ENCODE measurements around the gene MRPL2. TPM values are rescaled to one million over a fixed set of nuclear protein-coding genes. Genes with fewer than 3 reads are reported as not detected.

MRPL2 gene
- polyA plus RNA-seq, 3 donors, result 23.9 to 26.9 (median 26.3) TPM

- Histone ChIP-seq H3K27ac (ENCODE audit: low read depth in 1 of 2, low read length in 2 of 2) (no peak overlapping the region), H2AFZ (ENCODE audit: insufficient read depth, low read depth, low read length, poor library complexity, severe bottlenecking) (no peak overlapping the region), H3K4me3 (replicated peaks in 1 of 3; ENCODE audit: low read depth in 2 of 3, low read length in 3 of 3) (no peak overlapping the region), H3K9me3 (replicated peaks in 1 of 2; ENCODE audit: control insufficient read depth in 1 of 2, insufficient read depth in 1 of 2, low read length in 2 of 2) (no peaks in the 10 kb centered on the region), H3K9ac (ENCODE audit: insufficient read depth, low read length, poor library complexity, severe bottlenecking) (no peak overlapping the region), H3K4me2 (replicated peaks; ENCODE audit: extremely low read depth, low read length, poor library complexity, severe bottlenecking) (no peak overlapping the region), H3K27me3 (ENCODE audit: control insufficient read depth in 2 of 2, insufficient read depth in 2 of 2, low read length in 2 of 2) (no peaks in the 10 kb centered on the region), H3K36me3 (replicated peaks in 1 of 2; ENCODE audit: control insufficient read depth in 1 of 2, insufficient read depth in 2 of 2, low read length in 2 of 2) (no peaks in the 10 kb centered on the region), H4K20me1 (ENCODE audit: insufficient read depth, low read length) (no peaks in the 10 kb centered on the region), H3K4me1 (ENCODE audit: control insufficient read depth in 1 of 2, insufficient read depth in 2 of 2, low read length in 2 of 2) (peaks cover 0 to 8% of the 10 kb centered on the region in 2 donors), H3K79me2 (ENCODE audit: insufficient read depth, low read length) (no peaks in the 10 kb centered on the region)
- 37% methylated on average over 2 of the region's 5 CpGs for WGBS (ENCODE audit: insufficient coverage)
- DNase-seq, result no peak
- TF ChIP-seq CTCF (IDR thresholded peaks at IDR 0.05), result no peak
- Mint-ChIP-seq H3K36me3 (no peaks in the 10 kb centered on the region), H3K4me3 (no peak overlapping the region), H3K4me1 (peaks cover 19% of the 10 kb centered on the region), H3K27ac (no peak overlapping the region), H3K27me3 (ENCODE audit: low read depth in 3 of 3) (peaks cover 0 to 2% (median 1%) of the 10 kb centered on the region in 3 donors), H3K9me3 (no peaks in the 10 kb centered on the region)
- intact Hi-C loops (cut with micrococcal nuclease), result no loop called here
Observed at GRCh38 chr6:43091020-43091419, 31.8 kb upstream of the MRPL2 start.

GRCh38 chr6:43090559-43090956, 31.3 kb upstream of the MRPL2 start:
- H3K27me3 ChIP-seq (ENCODE audit: control insufficient read depth in 2 of 2, insufficient read depth in 2 of 2, low read length in 2 of 2), result no peaks in the 10 kb centered on the region
- H3K9me3 Mint-ChIP-seq, result no peaks in the 10 kb centered on the region
- no peaks in the 10 kb centered on the region for H3K36me3 ChIP-seq (replicated peaks in 1 of 2; ENCODE audit: control insufficient read depth in 1 of 2, insufficient read depth in 2 of 2, low read length in 2 of 2)
- no peak overlapping the region for H3K4me3 ChIP-seq (replicated peaks in 1 of 3; ENCODE audit: low read depth in 2 of 3, low read length in 3 of 3)
- TF ChIP-seq CTCF (IDR thresholded peaks at IDR 0.05), result no peak
- no peaks in the 10 kb centered on the region for H3K36me3 Mint-ChIP-seq
- H3K27me3 Mint-ChIP-seq (ENCODE audit: low read depth in 3 of 3), result peaks cover 0 to 2% (median 1%) of the 10 kb centered on the region in 3 donors
- H3K27ac ChIP-seq (ENCODE audit: low read depth in 1 of 2, low read length in 2 of 2), result no peak overlapping the region
- H3K4me3 Mint-ChIP-seq, result no peak overlapping the region
- H3K4me2 ChIP-seq (replicated peaks; ENCODE audit: extremely low read depth, low read length, poor library complexity, severe bottlenecking), result no peak overlapping the region
- H2AFZ ChIP-seq (ENCODE audit: insufficient read depth, low read depth, low read length, poor library complexity, severe bottlenecking), result no peak overlapping the region
- no peak overlapping the region for H3K27ac Mint-ChIP-seq
- no peaks in the 10 kb centered on the region for H3K79me2 ChIP-seq (ENCODE audit: insufficient read depth, low read length)
- no CpG with 5 or more reads among the region's 2 CpGs for WGBS (ENCODE audit: insufficient coverage)
- H3K9ac ChIP-seq (ENCODE audit: insufficient read depth, low read length, poor library complexity, severe bottlenecking), result no peak overlapping the region
- intact Hi-C loops (cut with micrococcal nuclease), result no loop called here
- peaks cover 15% of the 10 kb centered on the region for H3K4me1 Mint-ChIP-seq
- no peaks in the 10 kb centered on the region for H4K20me1 ChIP-seq (ENCODE audit: insufficient read depth, low read length)
- DNase-seq, result no peak
- H3K4me1 ChIP-seq (ENCODE audit: control insufficient read depth in 1 of 2, insufficient read depth in 2 of 2, low read length in 2 of 2), result peaks cover 0 to 5% of the 10 kb centered on the region in 2 donors
- no peaks in the 10 kb centered on the region for H3K9me3 ChIP-seq (replicated peaks in 1 of 2; ENCODE audit: control insufficient read depth in 1 of 2, insufficient read depth in 1 of 2, low read length in 2 of 2)

All from CD14-positive monocyte (primary cell).